GM19463 (cell line): ENCODE data around the gene PFDN1.
A peak's percentile ranks its signal among the peaks of the same experiment; 100 is the strongest.
"Not testable (repeated sequence)": the region's sequence is repeated elsewhere in the genome, so short reads cannot be mapped to it uniquely, and the experiment has no call there.

Experiments used
- ATAC-seq: cut with Tn5 transposase; IDR thresholded peaks from one replicate; pipeline ENCODE4 v1.9.1; 2021; ENCODE audit warnings: mild to moderate bottlenecking, moderate library complexity; ENCODE audit not compliant: unreplicated experiment

PFDN1 gene

DNA sequence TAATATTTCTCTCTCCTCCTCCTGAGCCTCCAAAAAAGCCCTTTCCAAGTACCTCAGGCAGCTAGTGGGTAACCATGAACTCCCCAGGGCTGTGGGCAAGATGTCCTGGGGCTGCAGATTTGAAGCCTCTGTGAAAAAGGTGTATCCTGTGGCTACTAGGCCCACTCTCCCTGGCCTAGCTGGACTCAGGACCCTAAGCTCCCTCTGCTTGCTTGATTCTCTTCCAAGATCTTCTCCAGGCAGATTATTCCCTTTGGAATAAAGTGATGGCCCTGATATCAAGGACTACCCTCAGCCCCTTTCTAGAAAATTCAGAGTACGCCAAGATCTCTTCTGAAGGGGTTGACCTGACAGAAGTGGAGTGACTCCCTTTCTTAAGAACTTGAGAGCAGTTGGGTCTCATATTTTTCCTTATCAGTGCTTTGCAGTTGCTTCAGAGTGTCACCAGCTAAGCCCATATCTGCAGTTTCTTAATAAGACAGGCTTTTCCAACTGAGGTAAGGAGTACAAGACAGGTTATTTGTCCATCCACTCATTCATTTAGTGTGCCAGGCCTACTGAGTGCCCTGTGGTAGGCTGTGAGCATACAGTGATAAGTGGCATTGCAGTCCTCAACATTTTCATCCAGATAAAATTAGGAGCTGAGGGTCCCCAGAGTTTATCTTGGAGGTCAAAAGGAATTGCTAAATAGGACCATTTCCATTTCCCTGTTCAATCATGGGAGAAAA, 85.4 kb downstream of the PFDN1 start:
- no peak for ATAC-seq

DNA sequence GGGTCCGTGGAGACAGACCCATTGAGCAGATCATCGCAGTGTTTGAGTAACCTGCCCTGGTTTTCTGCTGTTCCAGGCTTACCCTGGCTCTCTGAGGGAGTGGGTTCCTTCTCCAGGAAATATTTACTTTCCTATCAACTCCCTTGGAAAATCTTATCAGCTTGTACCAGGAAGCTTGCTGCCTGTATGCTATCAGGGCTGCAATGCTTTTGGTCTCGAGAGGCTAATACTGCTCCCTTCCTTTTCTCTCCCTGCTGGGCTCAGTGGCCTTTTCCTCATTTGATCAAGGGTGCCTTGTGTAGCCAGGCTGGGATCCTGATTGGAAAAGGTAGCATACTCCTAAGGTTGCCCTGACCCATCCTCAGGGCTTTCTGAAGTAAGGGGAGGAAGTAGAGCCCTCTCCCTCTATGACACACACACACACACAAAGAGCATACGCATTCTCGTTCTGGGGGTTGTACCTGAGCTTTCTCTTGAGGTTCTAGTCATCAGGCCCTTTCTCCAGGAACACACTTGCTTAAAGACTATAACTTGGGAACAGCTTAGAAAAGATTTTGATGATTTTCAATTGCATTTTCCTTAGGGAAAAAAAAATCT, 86.3 kb downstream of the PFDN1 start:
- no peak for ATAC-seq

DNA sequence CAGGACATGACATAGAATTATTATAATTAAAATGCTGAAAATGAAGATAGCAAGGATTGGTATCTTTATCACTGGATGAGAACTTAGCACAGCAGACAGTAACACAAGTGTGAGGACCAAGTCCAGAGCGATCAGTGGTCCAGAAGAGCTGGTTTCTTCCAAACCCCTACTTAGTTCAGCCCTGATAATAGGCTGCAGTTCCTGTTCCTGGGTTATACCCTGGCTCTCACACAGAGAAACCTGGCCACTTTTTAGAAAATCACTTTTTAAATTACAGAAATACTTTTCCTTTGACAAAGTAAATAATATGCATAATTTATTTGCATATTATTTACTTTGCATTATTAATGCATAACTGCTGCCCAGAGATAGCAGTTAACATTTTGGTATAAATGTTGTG, 87.6 kb downstream of the PFDN1 start:
- no peak for ATAC-seq

DNA sequence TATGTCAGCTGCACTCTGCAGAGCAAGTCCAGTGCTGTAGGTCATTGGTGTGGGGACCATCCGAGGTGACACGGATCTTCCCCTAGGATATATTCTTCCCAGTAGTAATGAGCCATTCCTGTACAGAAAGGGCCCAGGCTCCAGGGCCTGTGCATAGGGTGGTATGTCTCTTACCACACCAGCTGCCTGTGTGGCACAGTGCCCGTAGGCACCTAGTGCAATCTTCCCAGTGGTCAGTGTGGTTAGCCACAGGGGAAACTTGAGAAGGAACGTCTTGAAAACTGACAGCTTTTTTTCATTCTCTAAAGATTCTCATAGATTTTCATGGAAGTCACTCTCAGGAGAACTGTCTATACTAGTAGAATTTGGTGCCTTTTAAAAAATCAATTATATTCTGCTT, 88.1 kb downstream of the PFDN1 start:
- peak; percentile 51 for ATAC-seq

DNA sequence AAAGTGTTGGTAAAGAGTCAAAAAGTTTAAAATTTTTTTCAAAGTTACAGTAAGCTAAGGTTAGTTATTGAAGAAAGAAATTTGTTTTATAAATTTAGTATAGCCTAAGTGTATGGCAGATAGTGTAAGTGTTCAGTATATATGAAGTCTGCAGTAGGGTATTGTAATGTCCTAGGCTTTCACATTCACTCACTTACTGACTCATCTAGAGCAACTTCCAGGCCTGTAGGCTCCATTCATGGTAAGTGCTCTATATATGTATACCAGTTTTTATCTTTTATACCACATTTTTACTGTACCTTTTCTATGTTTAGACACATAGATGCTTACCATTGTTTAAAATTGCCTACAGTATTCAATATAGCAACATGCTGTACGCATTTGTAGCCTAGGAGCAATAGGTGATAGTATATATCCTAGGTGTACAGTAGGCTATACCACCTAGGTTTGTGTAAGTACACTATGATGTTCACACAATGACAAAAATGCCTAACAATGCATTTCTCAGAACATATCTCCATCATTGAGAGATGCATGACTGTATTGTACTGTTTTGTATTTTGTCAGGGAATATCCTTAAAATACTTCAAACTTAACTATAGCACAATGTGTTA, 89.4 kb downstream of the PFDN1 start:
- ATAC-seq = peak; percentile 73

DNA sequence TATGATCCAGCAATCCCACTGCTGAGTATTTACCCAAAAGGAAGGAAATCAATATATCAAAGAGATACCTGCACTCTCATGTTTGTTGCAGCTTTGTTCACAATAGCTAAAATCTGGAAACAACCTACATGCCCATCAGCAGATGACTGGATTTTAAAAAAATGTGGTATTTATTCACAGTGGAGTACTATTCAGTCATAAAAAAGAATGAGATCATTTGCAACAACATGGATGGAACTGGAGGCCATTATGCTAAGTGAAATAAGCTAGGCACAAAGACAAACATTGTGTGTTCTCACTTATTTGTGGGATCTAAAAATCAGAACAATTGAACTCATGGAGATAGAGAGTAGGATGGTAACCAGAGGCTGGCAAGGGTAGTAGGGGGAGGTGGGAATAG, 94.8 kb downstream of the PFDN1 start:
- no peak for ATAC-seq

DNA sequence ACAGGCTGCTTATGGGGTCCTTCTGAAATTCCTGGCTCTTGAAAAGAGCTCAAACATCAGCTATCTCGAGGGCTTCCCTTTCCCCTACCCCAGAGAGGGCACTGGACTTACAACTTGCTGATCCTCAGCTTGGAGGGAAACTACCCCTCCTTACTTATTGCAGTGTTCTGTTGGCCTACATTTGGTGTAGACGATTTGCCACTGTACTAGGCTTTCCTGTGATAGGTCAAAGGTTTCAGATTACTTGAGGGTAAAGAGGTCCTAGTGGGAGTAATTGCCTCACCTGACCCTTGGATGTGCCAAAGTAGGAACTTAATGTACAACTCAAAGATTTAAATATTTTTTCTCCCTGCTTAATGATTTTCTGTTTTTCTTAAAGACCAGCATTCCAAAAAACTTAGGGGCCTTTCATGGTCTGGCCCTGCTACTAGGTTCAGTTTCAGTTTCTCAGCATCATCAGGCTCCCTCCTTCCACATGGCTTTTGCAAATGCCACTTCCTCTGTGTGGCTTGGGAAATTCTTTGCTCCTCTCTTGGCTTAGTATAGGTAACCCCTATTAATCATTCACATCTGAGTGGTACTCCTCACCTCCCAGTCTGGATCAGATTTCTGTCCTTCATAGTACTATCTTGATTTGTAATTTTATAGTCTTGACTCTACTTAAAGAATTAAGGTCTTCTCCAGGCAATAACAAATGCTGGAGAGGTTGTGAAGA, 95.5 kb downstream of the PFDN1 start:
- peak; percentile 91 for ATAC-seq

DNA sequence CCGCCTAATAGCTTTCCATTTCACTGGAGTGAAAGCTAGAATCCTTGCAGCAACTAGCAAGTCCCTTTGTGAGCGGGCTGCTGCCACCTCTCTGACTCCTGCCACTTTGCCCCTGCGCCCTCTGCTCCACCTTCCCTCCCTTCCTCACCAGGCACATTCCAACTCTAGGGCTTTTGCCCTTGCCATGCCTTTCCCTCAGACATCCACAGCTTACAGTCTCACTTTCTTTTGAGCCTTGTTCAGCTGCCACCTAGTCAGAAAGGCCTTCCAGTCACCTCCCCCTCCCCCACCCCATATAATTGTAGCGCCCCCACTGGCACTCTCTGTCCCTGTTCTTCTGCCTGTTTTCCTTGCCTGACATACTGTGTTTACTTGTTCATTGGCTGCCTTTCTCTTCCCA, 96.9 kb downstream of the PFDN1 start:
- no peak for ATAC-seq

DNA sequence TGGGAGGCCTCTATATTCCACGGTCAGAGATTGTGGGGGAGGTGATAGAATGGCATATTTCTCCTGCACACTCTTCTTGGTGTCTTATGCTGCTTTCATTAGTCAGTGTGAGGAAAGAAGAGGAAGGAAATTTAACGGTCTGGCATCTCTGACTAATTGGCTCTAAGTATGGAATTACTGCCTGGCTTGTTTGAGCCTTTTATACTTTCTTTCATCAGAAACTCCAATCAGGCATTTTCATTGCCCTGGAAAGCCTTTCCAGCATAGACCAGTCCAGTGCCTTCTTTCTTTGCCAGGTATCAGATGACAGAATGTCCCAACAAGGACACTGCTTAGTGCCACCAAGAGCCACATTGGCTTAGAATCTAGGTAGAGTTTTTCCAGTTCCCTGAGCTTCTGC, 97.7 kb downstream of the PFDN1 start:
- ATAC-seq = no peak

DNA sequence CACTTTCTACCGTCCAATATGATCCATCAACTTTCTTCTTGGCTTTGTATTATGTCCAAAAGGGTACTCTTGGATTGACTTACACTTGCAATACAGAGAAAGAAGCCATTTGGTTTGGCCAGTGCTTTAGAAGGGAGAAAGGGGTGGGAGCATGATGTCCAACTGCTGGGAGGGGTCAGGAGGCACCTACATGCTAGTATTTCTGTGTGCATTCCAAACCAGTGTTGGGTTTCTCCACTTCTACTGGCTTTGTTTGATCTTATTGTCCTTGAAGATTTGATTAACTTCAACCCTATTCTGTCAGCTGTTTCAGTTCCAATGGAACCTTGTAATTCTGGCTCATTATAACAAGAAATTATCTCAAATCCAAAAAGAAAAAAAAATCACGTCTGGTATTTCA, 100.3 kb downstream of the PFDN1 start:
- no peak for ATAC-seq

DNA sequence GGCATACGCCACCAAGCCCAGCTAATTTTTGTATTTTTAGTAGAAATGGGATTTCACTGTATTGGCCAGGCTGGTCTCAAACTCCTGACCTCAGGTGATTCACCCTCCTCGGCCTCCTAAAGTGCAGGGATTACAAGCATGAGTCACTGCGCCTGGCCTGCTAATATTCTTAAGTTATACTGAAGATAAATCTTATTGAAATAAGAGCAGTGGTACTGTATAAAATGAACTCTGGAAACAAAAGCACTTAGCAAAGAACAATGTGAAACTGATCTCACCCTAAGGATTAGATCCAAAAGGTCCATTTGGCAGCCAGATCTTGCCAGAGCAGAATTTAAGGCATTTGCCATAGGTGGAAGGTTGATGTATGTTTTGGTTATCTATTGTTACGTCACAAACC, 100.8 kb downstream of the PFDN1 start:
- ATAC-seq = no peak

DNA sequence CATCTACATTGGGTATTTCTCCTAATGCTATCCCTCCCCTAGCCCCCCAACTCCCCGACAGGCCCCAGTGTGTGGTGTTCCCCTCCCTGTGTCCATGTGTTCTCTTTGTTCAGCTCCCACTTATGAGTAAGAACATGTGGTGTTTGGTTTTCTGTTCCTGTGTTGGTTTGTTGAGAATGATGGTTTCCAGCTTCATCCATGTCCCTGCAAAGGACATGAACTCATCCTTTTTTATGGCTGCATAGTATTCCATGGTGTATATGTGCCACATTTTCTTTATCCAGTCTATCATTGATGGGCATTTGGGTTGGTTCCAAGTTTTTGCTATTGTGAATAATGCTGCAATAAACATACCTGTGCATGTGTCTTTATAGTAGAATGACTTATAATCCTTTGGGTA, 104.0 kb downstream of the PFDN1 start:
- not testable (repeated sequence) for ATAC-seq

DNA sequence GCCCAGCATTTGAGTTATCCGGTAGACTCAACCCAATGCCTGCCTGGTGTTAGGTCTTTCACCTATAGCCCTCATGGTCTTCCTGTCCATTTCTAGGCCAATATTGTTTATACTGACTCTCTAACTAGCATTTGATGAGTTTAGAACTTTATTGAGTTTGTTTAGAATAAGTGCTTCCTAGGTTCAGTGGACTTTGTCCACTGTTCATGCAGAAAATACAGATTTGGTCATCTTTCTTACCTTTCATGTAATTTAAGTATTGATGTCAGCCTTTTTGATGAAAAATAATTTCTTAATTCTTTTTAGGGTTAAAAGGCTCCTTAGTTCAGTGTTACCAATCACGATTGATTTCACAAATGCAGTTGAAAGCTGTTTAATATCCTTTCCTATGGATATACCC, 105.9 kb downstream of the PFDN1 start:
- ATAC-seq = no peak

DNA sequence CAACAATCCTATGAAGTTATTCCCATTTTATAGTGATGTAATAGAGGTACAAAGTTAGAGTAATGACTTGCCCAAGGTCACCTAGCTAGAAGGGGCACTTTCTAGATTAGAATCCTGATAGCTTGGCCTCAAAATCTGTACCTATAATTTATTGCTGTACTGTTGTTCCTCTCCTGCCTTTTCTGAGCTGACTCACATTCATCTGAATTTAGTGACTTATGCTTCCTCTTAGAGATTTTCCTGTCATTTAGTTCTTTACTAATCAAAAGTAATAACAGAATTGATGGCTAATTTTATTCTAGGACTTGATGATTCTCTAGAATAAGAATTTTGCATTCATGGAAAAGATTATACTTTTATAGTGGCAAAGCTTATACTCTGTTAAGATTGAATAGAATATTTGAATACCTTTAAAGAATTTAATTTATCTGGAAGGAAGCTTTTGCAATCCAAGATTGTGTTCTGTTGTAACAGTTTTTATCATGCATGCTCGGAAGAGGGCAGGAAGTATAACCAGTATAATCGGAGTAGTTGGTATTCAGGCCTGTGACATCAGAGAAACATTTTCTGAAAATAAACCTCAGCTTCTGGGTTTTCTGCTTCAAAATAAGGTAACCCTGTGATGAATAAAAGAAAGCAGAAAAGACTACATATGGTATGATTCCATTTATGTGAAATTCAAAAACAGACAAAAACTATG, 106.6 kb downstream of the PFDN1 start:
- ATAC-seq = no peak
